ENCODE measurements around the gene LHFPL6. TPM values are rescaled to one million over a fixed set of nuclear protein-coding genes. Genes with fewer than 3 reads are reported as not detected.

Gene LHFPL6
- total and polyA plus RNA-seq, 2 experiments from 2014 or later = 12.1 to 14.1 TPM

DNA sequence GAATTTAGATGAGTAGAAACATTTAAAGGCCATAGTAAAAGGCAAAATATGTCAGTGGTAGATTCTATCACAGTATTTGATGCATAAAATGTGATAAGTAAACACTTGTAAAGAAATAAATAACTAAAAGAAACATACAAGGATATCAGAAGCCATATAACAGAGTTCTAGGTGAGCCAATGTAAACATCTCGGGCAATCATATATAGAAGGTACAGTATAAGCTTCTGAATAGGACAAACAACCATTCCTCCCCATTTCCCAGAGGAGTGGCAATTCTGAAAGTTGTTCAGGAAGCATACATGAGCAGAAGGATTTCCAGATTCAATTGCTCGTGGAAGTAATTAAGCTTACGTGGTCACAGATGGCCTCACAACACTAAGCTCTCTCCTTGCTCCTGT is 267.3 kb downstream of the LHFPL6 start:
- 69% methylated on average over 3 of the region's 3 CpGs for WGBS (ENCODE audit: low lambda C conversion rate, missing lambda C conversion rate)
- DNase-seq (ENCODE audit: low spot score) = no peak
- H3K27me3 ChIP-seq = no peaks in the 10 kb centered on the region
- H3K9me2 ChIP-seq (replicated peaks; ENCODE audit: insufficient read depth) = no peaks in the 10 kb centered on the region
- no peaks in the 10 kb centered on the region for H3K79me2 ChIP-seq
- H3K27ac ChIP-seq = no peak overlapping the region
- no peak overlapping the region for H3K4me2 ChIP-seq
- H3K36me3 ChIP-seq (replicated peaks; ENCODE audit: insufficient read depth, low read depth) = no peaks in the 10 kb centered on the region
- H4K20me1 ChIP-seq (ENCODE audit: insufficient read depth, poor library complexity, severe bottlenecking) = no peaks in the 10 kb centered on the region
- H3K4me3 ChIP-seq = no peak overlapping the region
- no peaks in the 10 kb centered on the region for H3K9me3 ChIP-seq (ENCODE audit: low read depth)
- H2AFZ ChIP-seq = no peak overlapping the region
- H3K4me1 ChIP-seq (ENCODE audit: insufficient read depth) = no peaks in the 10 kb centered on the region
- TF ChIP-seq EZH2 (IDR thresholded peaks at IDR 0.05; ENCODE audit: borderline replicate concordance) (no peak), EZH2phosphoT487 (IDR thresholded peaks at IDR 0.05; ENCODE audit: low read depth, severe bottlenecking, unreplicated experiment) (no peak)
- TF ChIP-seq, protein P1, sequence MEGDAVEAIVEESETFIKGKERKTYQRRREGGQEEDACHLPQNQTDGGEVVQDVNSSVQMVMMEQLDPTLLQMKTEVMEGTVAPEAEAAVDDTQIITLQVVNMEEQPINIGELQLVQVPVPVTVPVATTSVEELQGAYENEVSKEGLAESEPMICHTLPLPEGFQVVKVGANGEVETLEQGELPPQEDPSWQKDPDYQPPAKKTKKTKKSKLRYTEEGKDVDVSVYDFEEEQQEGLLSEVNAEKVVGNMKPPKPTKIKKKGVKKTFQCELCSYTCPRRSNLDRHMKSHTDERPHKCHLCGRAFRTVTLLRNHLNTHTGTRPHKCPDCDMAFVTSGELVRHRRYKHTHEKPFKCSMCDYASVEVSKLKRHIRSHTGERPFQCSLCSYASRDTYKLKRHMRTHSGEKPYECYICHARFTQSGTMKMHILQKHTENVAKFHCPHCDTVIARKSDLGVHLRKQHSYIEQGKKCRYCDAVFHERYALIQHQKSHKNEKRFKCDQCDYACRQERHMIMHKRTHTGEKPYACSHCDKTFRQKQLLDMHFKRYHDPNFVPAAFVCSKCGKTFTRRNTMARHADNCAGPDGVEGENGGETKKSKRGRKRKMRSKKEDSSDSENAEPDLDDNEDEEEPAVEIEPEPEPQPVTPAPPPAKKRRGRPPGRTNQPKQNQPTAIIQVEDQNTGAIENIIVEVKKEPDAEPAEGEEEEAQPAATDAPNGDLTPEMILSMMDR (IDR thresholded peaks at IDR 0.05; ENCODE audit: poor library complexity) = no peak

GRCh38 chr13:39330504-39330903 is 272.5 kb downstream of the LHFPL6 start:
- TF ChIP-seq EZH2 (IDR thresholded peaks at IDR 0.05; ENCODE audit: borderline replicate concordance) = no peak
- TF ChIP-seq, protein P1 (IDR thresholded peaks at IDR 0.05; ENCODE audit: poor library complexity) = no peak
- TF ChIP-seq EZH2phosphoT487 (IDR thresholded peaks at IDR 0.05; ENCODE audit: low read depth, severe bottlenecking, unreplicated experiment) = no peak
- H3K9me3 ChIP-seq (ENCODE audit: low read depth) = no peaks in the 10 kb centered on the region
- 98% methylated on average over 2 of the region's 2 CpGs for WGBS (ENCODE audit: low lambda C conversion rate, missing lambda C conversion rate)
- no peak overlapping the region for H2AFZ ChIP-seq
- H4K20me1 ChIP-seq (ENCODE audit: insufficient read depth, poor library complexity, severe bottlenecking) = no peaks in the 10 kb centered on the region
- no peak overlapping the region for H3K4me2 ChIP-seq
- H3K27ac ChIP-seq = no peak overlapping the region
- no peak for DNase-seq (ENCODE audit: low spot score)
- H3K27me3 ChIP-seq = no peaks in the 10 kb centered on the region
- no peaks in the 10 kb centered on the region for H3K4me1 ChIP-seq (ENCODE audit: insufficient read depth)
- no peaks in the 10 kb centered on the region for H3K79me2 ChIP-seq
- no peaks in the 10 kb centered on the region for H3K9me2 ChIP-seq (replicated peaks; ENCODE audit: insufficient read depth)
- no peaks in the 10 kb centered on the region for H3K36me3 ChIP-seq (replicated peaks; ENCODE audit: insufficient read depth, low read depth)
- no peak overlapping the region for H3K4me3 ChIP-seq

GRCh38 chr13:39329182-39329639 is 273.8 kb downstream of the LHFPL6 start:
- Histone ChIP-seq H2AFZ (no peak overlapping the region), H3K4me1 (ENCODE audit: insufficient read depth) (no peaks in the 10 kb centered on the region), H3K36me3 (replicated peaks; ENCODE audit: insufficient read depth, low read depth) (no peaks in the 10 kb centered on the region), H3K4me3 (no peak overlapping the region), H4K20me1 (ENCODE audit: insufficient read depth, poor library complexity, severe bottlenecking) (no peaks in the 10 kb centered on the region), H3K9me3 (ENCODE audit: low read depth) (no peaks in the 10 kb centered on the region), H3K4me2 (no peak overlapping the region), H3K27ac (no peak overlapping the region), H3K79me2 (no peaks in the 10 kb centered on the region), H3K27me3 (no peaks in the 10 kb centered on the region), H3K9me2 (replicated peaks; ENCODE audit: insufficient read depth) (no peaks in the 10 kb centered on the region)
- TF ChIP-seq EZH2phosphoT487 (IDR thresholded peaks at IDR 0.05; ENCODE audit: low read depth, severe bottlenecking, unreplicated experiment) = no peak
- TF ChIP-seq, protein P1 (IDR thresholded peaks at IDR 0.05; ENCODE audit: poor library complexity) = no peak
- TF ChIP-seq EZH2 (IDR thresholded peaks at IDR 0.05; ENCODE audit: borderline replicate concordance) = no peak
- 64% methylated on average over 5 of the region's 5 CpGs for WGBS (ENCODE audit: low lambda C conversion rate, missing lambda C conversion rate)
- peak; percentile 12 for DNase-seq (ENCODE audit: low spot score)

DNA sequence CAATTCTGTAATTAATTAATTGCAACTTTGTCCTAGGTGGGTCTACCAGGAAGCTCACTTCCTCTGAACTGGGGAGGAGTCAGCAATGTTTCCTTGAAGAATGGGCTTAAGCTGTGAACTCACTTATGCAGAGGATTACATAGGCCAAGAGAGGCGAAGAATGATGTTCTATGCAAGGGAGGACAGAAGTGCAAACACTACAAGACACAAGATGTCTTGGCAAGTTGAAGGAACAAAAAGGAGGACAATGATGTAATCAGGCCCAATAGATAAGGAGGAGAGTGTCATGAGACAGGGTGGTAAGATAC is 275.9 kb downstream of the LHFPL6 start:
- Histone ChIP-seq H3K27ac (no peak overlapping the region), H3K4me1 (ENCODE audit: insufficient read depth) (no peaks in the 10 kb centered on the region), H3K36me3 (replicated peaks; ENCODE audit: insufficient read depth, low read depth) (no peaks in the 10 kb centered on the region), H3K79me2 (no peaks in the 10 kb centered on the region), H3K4me3 (no peak overlapping the region), H3K4me2 (no peak overlapping the region), H3K9me2 (replicated peaks; ENCODE audit: insufficient read depth) (no peaks in the 10 kb centered on the region), H3K27me3 (peaks cover 2% of the 10 kb centered on the region), H4K20me1 (ENCODE audit: insufficient read depth, poor library complexity, severe bottlenecking) (no peaks in the 10 kb centered on the region), H3K9me3 (ENCODE audit: low read depth) (no peaks in the 10 kb centered on the region), H2AFZ (no peak overlapping the region)
- no peak for DNase-seq (ENCODE audit: low spot score)
- WGBS (ENCODE audit: low lambda C conversion rate, missing lambda C conversion rate) = 95% methylated on average over 1 of the region's 1 CpG
- TF ChIP-seq EZH2 (IDR thresholded peaks at IDR 0.05; ENCODE audit: borderline replicate concordance) (no peak), EZH2phosphoT487 (IDR thresholded peaks at IDR 0.05; ENCODE audit: low read depth, severe bottlenecking, unreplicated experiment) (no peak)
- TF ChIP-seq, protein P1 (IDR thresholded peaks at IDR 0.05; ENCODE audit: poor library complexity) = no peak

Measured in hepatocyte (in vitro differentiated cells).